Activated CD8-positive, alpha-beta memory T cell treated with anti-CD3 and anti-CD28 coated beads, Interleukin-2, amount 50 U/mL, for 48 hours (primary cell): Measurements from ENCODE around the gene RAB36.

Experiments
- DNase-seq: peaks from one replicate; pipeline ENCODE4 v3.0.0-alpha.2; 2020

Gene RAB36

DNA sequence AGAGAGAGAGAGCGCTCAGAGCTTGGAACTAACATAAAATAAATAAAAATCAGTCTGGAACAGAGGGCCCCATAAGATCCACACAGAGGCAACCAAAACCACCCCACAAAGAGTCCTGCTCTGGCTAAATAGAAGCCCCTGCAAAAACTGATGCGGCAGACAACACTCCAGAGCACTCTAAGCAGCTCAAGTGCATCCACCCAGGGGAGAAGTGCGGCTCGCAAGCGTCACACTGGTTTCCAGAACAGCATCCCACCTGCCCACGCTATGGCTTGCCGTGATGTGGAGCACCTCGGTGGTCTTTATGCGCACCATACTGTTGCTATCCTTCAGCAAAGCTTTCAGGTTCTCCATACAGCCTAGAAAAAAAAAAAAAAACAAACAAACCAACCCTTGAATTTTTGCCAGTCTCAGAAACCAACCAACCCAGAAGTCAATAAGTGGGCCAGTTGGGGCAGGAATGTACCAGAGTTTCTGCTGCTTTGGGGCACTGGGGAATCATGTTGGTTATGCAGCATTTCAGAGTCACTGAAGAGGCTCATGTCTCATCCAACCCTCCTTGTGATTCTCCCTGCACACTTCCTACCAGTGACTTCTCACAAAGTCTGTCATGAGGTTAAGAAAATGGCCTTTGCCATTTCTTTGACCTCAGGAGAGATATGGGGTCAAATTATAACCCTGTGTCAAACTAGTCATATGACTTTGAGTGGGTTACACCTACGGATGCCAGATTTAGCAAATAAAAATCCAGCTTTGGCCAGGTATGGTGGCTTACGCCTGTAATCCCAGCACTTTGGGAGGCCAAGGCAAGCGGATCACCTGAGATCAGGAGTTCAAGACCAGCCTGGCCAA, 6.5 kb upstream of the RAB36 start:
- no peak for DNase-seq

DNA sequence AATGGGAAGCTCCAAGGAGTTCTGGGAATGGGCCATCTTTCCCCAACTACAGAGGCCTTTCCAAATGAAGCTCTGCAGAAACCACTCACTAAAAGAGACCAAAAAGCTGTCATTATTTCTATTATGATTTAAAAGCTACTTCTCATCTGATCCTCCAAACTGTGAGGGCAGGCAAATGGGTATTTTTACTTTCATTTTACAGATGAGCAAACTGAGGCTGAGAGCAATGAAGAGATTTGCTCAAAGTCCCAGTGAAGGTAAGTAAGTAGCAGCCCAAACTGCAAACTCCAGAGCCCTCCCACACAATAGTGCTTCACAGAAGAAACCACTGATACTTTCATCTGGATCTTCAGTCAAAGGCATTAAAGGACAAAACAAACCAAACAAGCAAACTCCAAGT, 4.9 kb upstream of the RAB36 start:
- no peak for DNase-seq

DNA sequence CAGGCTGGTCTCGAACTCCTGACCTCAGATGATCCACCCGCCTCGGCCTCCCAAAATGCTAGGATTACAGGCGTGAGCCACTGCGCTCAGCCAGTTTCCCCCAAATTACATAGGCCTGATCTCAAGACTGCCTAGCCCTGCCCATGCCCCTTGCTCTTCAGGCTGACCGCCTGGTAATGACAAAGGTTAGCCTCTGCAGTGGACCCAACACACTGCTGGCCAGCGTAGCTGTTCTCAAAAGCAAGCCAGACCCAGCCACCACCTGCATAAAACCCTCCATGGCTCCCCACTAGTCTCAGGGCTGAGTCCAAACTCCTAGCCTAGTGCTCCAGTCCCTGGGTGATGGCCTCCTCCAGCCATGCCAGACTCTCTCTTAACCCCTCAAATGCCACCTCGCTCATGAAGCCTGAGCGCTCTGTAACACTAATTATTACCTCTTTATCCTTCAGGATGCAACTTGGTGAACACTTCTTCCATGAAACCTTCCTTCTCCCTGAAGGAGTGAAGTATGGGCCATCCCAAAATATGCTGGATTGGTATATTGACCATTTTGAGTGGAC, 2.7 kb upstream of the RAB36 start:
- no peak for DNase-seq

DNA sequence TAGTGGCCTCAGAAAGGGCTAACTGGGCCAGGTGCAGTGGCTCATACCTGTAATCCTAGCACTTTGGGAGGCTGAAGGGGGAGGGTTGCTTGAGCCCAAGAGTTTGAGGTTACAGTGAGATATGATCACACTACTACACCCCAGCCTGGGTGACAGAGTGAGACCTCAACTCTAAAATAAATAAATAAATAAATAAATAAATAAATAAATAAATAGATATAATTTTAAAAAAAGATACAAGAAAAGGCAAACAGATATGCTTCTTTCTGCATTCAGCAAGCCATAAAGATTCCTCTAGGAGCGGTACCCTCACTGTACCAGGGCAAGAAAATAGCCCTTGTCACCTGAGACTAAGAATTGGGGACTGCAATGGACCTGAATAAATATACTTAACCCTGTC, 2.2 kb upstream of the RAB36 start:
- no peak for DNase-seq

DNA sequence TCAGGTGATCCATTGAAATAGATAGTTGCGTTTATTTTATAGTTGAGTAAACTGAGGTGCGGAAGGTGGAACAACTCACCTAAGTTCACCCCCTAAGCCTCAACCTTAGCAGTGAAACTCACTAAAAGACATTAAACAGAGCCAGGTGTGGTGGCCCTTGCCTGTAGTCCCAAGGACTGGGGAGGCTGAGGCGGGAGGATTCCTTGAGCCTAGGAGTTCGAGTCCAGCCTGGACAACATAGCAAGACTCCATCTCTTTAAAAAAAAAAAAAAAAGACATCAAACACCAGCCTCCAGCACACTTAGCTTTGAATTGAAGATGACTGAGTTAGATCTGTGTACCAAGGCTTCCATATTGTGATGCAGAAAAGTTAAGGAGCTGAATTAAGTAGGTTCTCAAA, 845 bp upstream of the RAB36 start:
- no peak for DNase-seq

DNA sequence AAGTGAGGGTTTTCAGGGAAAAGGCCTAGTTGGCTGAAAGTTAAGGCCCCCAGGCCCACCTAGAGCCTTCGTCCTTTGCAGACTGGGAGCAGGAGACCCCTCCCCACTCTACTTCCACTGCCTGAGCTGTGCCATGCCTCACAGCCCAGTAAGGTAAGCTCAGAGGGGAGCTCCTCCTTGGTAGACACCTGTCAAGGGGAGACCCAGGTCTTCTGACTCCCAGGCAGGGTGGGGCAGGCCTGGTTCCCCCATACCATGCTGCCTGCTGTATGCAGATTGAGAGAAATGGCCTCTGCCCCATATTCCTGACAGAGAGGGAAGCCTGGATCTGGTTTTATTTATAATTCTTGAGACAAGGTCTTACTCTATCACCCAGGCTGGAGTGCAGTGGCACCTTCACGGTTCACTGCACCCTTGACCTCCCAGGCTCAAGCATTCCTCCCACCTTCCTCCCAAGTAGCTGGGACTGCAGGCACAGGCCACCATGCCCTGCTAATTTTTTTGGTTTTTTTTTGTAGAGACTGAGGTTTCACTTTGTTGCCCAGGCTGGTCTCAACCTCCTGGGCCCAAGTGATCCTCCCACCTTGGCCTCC, 697 bp downstream of the RAB36 start:
- DNase-seq: no peak

DNA sequence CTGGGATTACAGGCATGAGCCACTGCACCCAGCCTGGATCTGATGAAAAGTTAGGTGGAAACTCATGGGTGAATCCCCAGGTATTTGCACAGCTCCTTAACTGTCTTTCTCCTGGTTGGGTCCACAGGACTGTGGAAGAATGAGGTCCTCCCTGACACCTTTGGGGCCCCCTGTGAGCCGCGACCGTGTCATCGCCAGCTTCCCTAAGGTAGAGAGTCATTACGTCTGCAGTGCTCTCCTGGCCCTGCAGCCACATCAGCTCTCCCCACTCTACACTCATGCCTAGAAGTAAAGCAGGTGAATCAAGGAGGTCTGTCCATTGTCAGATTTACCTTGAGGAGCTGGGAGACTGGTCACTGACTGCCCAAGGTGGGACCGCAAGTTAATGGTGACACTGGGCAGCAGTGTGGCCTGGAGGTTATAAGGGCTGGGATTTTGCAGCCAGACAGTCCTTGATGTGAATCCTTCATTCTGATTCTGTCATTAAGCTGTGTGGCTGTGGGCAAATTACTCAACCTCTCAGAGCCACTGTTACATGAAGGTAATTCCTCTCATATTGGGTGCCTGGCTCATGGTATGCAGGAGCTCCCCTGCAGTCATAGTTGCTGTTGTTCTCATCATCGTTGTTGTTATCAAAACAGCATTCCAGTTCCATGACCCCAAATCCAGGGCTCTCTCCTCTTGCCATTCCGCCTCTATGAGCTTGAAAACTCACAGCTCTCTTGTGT, 1.4 kb downstream of the RAB36 start:
- no peak for DNase-seq

DNA sequence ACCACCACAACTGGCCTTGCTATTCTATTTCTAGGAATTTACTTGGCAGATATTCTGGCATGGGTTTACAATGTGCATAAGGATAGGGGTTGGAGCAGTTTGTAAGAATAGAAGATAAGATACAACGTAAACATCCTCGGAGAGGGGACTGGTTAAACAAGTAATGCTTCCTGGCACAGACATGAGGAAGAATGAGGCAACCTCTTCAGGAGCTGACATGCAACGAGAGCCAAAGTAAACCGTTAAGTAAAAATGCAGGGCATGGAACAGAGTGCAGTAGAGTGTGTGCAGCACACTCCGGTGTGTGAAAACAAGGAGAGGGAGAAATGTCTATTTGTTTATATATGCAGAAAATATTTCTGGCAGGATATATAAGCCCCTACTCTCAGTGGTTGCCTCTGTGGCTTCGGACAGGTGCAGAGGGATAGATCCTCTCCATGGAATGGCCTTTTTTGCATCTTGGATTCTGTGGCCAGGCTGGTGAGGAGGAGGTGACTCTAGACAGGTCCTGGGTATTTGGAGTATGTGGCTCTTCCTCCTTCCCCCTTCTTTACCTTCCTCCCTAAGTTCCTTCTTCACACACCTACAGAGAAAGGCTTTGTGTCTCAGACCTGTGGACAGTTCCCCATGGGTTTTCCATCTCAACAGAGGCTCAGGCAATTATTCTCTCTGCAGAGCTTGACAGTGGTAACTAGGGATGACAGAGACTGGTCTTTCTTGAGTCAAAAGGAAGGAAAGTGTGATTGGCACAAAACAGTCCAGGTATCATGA, 2.5 kb downstream of the RAB36 start:
- DNase-seq: no peak

DNA sequence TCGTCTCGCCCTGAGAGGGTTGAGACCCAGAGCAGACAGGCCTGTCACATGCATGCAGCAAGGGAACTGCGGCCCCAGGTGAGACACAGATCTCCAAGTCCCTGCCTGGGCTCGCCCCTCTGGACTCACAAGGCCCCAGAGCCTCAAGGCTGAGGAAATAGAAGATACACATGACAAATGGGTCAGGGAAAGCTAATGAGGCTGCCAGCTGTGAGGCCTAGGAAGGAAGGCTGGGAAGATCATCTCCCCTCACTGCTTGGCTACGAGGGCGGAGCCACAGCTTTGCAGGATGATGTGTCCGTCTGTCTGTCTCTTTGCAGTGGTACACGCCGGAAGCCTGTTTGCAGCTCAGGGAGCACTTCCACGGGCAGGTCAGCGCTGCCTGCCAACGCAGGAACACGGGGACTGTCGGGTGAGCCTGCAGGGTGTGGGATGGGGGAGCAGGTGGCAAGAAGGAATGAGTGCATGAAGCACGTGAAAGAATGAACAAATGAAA, 4.5 kb downstream of the RAB36 start:
- no peak for DNase-seq

DNA sequence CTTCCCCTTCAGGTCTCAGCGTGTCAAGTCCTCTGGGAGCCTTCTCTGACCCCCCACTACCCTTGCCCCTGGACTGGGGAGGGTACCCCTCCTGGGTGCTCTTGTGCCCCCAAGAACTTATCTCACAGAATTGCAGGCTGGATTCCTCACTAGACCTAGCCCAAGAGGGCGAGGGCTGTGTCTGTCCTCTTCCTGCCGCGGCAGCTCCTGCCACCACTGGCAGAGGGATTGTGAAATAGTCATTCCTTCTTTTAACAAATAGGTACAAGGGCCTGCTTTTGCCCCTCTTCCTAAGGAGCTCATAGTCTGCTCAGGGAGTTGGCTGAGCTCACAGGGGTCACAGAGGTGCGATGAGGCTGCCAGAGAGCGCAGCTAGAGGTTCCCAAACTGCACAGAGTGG, 5.5 kb downstream of the RAB36 start:
- DNase-seq: no peak

DNA sequence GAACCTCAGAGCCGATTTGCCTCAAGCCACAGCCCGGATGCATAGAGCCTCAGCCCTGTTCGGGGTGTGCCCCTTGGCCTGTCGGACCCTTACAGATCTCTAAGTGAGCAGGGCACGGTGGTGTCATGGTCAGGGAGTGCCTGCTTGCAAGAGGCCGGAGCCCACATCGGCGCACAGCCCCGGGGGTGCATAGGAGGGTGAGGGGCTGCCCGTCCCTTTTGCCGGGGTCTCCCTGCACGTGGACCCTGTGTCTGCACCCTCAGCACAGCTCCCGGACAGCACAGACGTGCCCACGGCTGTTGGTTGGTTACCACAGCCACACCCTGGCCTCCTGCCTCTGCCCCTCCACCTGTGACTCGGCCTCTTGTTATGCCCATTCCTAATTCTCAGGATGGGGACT, 6.5 kb downstream of the RAB36 start:
- no peak for DNase-seq

DNA sequence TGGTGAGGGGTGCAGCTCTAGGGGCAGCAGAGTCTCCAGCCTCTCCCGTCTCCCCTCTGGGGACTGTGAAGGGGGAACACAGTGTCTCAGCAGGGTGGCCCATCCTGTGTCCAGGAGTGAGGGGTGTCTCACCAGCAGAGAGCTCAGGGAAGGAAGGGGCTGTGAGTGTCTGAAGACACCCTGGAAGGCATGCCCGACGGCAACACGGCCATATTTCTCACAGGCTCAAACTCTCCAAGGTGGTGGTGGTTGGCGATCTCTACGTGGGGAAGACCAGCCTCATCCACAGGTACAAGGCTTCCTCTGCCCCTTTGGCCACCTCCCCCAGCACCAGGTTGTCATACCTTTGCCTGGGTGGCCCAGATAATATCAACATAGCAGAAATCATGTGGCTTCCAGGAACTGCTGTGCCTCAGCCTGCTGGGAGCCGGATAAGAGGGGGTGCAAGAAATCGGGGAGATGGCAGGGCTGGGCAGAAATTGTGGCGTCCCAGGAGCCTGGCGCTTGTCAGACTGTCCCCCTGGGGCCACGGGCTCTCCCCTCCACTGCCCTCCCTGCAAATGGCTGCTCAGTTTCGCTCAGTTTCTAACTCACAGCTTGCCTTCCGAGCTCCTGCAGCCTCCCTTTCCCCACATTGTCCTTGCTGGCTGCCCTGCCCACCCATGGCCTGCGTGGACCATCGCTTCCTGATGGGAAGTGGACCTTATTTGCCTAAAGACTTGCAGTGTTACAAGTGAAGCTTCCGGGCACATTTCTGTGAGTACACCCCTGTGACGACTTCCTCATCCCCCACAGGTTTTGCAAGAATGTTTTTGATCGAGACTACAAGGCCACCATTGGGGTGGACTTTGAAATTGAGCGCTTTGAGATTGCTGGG, 7.2 kb downstream of the RAB36 start:
- DNase-seq: no peak

DNA sequence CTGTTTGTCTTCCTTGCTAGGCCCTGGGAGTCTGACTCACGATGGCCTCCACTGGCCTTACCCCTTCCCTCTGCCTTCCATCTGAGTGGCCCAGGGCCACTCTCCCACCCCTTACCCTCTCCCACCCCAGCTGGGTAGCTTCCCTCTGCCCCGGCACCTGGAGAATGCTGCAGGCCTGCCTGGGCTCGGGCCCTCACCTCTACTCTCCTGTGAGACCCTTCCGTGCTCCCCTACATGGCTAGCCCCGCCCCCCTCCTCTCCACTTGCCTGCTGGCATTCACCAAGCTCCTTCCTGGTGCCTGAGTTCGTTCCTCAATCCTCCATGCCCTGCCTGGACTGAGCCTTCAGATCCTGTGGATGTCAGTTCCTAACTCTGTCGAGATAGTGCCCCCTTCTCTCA, 8.7 kb downstream of the RAB36 start:
- DNase-seq: no peak

DNA sequence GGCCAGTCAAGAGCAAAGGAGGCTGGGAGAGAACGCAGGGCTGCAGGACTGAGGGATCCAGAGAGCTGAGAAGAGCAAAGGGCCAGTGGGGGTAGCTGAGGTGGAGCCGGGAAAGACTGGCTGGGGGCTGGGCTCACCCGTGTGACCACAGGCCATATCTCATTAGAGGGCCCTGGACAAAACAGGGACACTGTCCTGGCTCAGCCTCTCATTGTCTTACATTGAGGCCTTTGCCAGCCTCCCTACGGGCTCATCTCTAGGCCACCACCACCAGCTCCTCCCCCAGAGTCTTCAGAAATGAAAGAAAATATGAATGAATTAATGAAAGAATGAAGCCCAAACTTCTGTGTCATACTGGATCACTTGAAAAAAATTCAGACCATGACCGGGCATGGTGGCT, 9.2 kb downstream of the RAB36 start:
- no peak for DNase-seq

DNA sequence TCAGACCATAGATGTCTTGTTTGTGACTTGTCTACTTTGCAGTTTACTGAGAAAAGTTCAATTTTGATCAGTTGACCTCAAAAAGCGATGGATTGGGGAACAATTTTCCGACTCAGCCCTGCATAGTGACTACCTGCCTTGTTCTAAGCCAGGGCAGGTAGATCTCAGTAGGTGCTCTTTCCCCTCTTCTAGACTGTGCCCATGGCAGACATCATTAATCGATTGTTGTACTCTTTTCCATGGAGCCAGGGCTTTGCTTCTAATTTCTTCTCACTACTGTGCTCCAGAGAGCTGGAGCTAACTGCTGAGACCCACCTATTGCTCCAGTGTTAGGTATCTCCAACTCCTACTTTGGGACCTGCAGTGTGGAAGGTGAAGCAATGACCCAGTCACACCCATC, 9.9 kb downstream of the RAB36 start:
- DNase-seq: no peak

DNA sequence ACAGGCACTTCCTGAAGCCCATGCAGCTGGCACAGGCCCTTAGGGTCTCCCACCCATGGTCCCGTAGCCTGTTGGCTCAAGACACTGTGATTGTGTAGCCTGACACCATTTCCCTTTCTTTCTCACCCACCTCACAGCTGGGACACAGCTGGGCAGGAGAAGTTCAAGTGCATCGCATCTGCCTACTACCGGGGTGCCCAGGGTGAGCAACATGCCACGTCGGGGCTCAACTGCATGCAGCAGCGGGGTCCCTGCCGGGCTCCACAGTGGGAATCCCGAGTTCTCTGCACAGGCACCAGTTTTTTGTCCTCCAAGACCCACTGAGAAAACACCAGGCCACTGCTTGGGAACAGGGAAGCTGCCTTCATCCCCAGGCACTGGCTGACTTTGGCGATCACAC, 10.6 kb downstream of the RAB36 start:
- no peak for DNase-seq

DNA sequence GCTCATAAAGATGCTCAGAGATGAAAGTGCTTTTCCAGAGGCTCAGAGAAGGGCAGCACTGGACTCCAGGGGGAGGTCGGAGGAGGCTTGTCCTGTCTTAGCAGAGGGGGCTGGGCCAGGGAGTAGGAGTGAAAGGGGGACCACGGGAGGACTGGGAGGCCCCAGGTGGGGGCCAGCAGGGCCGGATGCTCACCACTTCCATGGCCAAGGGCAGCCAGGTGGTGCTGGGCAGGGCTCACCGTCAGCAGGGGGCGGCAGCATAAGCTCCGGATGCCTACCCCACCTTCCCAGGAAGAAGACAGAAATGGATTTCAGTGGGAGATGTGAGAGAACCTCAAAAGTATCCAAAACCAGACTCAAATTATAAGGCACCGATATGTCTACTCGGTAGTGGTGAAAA, 11.0 kb downstream of the RAB36 start:
- DNase-seq: no peak

DNA sequence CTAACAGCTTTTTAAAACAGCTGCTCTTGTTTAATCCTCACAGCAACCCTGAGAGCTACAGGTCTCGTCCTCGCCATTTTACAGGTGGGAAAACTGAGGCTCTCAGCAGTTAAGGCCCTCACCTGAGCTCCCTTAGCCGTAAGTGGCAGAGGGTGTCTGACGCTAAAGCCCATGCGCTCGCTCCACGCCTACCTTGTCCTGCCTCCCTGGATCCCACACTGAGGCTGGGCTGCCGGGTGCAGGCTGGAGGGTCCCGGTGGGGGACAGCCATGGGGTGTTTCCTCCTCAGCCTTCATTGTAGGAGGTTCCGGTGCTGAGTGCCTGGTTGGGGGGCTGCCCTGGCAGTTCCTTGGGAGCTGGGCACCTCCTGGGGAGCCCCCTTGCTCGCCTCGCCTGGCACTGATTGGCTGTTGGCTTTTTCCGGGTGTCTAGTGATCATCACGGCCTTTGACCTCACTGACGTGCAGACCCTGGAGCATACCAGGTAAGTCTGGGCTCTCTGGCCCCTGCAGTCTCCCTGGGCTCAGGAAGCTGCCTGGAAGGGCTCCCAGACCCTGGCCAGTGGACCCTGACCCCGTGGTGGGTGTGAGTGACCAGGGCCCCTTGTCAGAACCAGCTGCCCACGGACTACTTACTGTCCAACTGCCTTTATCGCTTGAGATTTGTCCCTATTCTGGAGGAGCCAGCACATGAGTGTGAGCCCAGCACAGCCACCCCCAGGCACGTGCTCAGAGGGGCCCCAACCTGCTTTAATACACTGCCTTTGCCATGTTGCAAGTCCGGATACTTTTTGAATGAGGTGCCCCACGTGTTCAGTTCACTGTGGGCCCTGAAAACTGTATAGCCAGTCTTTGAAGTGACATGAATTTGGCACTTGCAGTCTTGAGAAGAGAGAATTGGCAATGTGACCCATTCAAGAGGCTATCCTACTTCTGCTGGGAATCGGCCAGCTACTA, 12.6 kb downstream of the RAB36 start:
- DNase-seq: no peak

DNA sequence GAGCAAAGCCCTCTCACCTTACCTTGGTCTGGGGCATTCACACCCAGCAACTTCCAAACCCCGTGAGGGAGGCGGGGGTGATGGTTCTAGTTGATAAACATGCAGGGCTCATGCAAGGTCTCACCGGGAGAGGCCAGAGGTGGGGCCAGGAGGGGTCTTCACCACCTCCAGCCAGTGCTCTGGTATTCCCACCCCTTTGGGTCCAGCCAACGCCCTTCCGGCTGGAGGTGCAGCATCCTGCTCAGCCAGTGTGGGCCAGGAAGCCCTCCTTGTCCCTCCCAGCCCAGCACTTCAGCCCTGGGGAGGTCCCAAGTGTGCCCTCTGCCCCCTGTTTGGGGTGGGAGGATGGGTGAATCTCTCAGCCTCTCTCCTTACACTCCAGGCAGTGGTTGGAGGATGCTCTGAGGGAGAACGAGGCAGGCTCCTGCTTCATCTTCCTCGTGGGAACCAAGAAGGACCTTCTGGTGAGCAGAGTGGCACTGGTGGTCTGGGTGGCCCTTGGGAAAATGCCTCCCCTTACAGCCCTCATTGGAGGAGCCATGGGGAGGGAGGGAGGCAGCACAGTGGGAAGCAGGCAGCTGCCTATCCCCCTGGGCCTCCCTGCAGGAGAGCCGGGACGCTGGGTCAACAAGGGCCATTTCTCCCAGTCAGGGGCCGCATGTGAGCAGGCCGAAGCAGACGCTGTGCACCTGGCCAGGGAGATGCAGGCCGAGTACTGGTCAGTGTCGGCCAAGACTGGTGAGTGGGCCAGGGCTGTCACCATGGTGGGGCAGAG, 13.4 kb downstream of the RAB36 start:
- DNase-seq: no peak

DNA sequence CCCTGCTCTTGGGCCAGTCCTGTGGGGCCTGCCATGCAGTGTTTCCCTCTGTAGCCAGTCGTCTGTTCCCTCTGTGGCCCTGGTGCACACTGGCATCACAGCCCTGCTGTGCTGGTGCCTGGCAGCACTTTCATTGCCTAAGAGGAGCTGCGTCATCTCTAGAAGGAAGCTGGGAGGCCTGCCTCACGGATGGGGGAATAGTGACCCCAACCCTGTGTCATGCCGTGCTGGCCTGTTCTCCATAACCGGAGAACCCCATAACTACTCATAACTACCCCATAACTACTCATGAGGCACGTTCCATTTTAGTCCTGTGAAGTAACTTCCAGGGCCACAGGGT, 14.0 kb downstream of the RAB36 start:
- DNase-seq: no peak
